ENCODE measurements around the gene IKBKE. TPM values are rescaled to one million over a fixed set of nuclear protein-coding genes. Genes with fewer than 3 reads are reported as not detected.

IKBKE gene
- polyA plus RNA-seq, 1 donor (not counting 4 experiments of a cell fraction or from before 2014, with no cell fraction given): 8.9 TPM

- H3K4me3 ChIP-seq (ENCODE audit: control insufficient read depth in 2 of 3, extremely low read depth in 1 of 3, insufficient read depth in 2 of 3, low read depth in 1 of 3, low read length in 3 of 3): no peak overlapping the region
- FAIRE-seq: no peak
- no peaks in the 10 kb centered on the region for H3K27me3 ChIP-seq (ENCODE audit: control insufficient read depth, extremely low read depth, insufficient read depth, low read length)
- H3K4me2 ChIP-seq (ENCODE audit: control insufficient read depth, extremely low read depth, insufficient read depth, low read depth, low read length): no peak overlapping the region
- peaks cover 2 to 21% of the 10 kb centered on the region in 2 experiments for H3K36me3 ChIP-seq (ENCODE audit: control insufficient read depth in 2 of 2, extremely low read depth in 1 of 2, insufficient read depth in 2 of 2, low read length in 2 of 2)
- H3K9ac ChIP-seq (ENCODE audit: control insufficient read depth, extremely low read depth, insufficient read depth, low read length): no peak overlapping the region
- no peaks in the 10 kb centered on the region for H3K9me1 ChIP-seq (ENCODE audit: control insufficient read depth, extremely low read depth, insufficient read depth, low read length)
- dilution Hi-C loops (cut with MboI; ENCODE audit: extremely low pct_ligation_motif_present, low sequenced_read_pairs): no loop called here
- no peaks in the 10 kb centered on the region for H3K4me1 ChIP-seq (ENCODE audit: control insufficient read depth, extremely low read depth, insufficient read depth, low read length)
- TF ChIP-seq, protein P1, sequence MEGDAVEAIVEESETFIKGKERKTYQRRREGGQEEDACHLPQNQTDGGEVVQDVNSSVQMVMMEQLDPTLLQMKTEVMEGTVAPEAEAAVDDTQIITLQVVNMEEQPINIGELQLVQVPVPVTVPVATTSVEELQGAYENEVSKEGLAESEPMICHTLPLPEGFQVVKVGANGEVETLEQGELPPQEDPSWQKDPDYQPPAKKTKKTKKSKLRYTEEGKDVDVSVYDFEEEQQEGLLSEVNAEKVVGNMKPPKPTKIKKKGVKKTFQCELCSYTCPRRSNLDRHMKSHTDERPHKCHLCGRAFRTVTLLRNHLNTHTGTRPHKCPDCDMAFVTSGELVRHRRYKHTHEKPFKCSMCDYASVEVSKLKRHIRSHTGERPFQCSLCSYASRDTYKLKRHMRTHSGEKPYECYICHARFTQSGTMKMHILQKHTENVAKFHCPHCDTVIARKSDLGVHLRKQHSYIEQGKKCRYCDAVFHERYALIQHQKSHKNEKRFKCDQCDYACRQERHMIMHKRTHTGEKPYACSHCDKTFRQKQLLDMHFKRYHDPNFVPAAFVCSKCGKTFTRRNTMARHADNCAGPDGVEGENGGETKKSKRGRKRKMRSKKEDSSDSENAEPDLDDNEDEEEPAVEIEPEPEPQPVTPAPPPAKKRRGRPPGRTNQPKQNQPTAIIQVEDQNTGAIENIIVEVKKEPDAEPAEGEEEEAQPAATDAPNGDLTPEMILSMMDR (optimal IDR thresholded peaks at IDR 0.05 in 1 of 3, IDR thresholded peaks at IDR 0.05 in 1 of 3, conservative IDR thresholded peaks at IDR 0.05 in 1 of 3; ENCODE audit: extremely low read depth in 1 of 3, insufficient read depth in 2 of 3, low read length in 3 of 3): no peak
- no peak for TF ChIP-seq EZH2 (IDR thresholded peaks at IDR 0.05; ENCODE audit: low read length)
- H3K9me3 ChIP-seq (ENCODE audit: control insufficient read depth, low read depth, low read length): no peaks in the 10 kb centered on the region
- no peaks in the 10 kb centered on the region for H4K20me1 ChIP-seq (ENCODE audit: control insufficient read depth, extremely low read depth, insufficient read depth, low read length)
- no peak overlapping the region for H2AFZ ChIP-seq (ENCODE audit: control insufficient read depth, low read length)
- no peak overlapping the region for H3K27ac ChIP-seq (ENCODE audit: control insufficient read depth, insufficient read depth, low read length)
- no peaks in the 10 kb centered on the region for H3K79me2 ChIP-seq (ENCODE audit: control insufficient read depth, insufficient read depth, low read length)
- no peak for DNase-seq (ENCODE audit: low read depth, low spot score)
Measured at GRCh38 chr1:206491616-206492015, 21.3 kb downstream of the IKBKE start.

DNA sequence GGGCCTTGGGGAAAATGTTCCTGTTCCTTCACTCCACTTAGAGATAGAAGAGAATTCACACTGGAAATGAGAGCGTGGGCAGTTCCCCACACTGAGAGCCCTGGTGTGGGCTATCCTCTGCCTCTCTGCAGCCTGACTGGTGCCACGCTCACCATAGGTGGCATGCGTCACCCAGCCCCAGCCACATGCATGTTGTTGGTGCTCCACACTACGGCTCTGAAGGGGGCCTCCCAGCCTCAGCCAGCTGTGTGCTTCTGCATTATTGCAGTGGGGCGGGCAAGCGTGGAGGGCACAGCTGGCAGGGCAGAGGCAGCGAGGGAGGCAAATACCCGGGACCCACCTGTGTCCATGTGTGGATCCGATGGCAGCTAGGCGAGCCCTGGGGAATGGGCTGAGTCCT lies 22.3 kb downstream of the IKBKE start:
- FAIRE-seq (no peak), DNase-seq (ENCODE audit: low read depth, low spot score) (no peak)
- TF ChIP-seq, protein P1 (optimal IDR thresholded peaks at IDR 0.05 in 1 of 3, IDR thresholded peaks at IDR 0.05 in 1 of 3, conservative IDR thresholded peaks at IDR 0.05 in 1 of 3; ENCODE audit: extremely low read depth in 1 of 3, insufficient read depth in 2 of 3, low read length in 3 of 3): no peak
- no peak for TF ChIP-seq EZH2 (IDR thresholded peaks at IDR 0.05; ENCODE audit: low read length)
- Histone ChIP-seq H3K9ac (ENCODE audit: control insufficient read depth, extremely low read depth, insufficient read depth, low read length) (no peak overlapping the region), H3K36me3 (ENCODE audit: control insufficient read depth in 2 of 2, extremely low read depth in 1 of 2, insufficient read depth in 2 of 2, low read length in 2 of 2) (peaks cover 5 to 24% of the 10 kb centered on the region in 2 experiments), H3K4me3 (ENCODE audit: control insufficient read depth in 2 of 3, extremely low read depth in 1 of 3, insufficient read depth in 2 of 3, low read depth in 1 of 3, low read length in 3 of 3) (no peak overlapping the region), H3K4me1 (ENCODE audit: control insufficient read depth, extremely low read depth, insufficient read depth, low read length) (no peaks in the 10 kb centered on the region), H3K9me3 (ENCODE audit: control insufficient read depth, low read depth, low read length) (no peaks in the 10 kb centered on the region), H3K79me2 (ENCODE audit: control insufficient read depth, insufficient read depth, low read length) (no peaks in the 10 kb centered on the region), H3K27me3 (ENCODE audit: control insufficient read depth, extremely low read depth, insufficient read depth, low read length) (no peaks in the 10 kb centered on the region), H3K27ac (ENCODE audit: control insufficient read depth, insufficient read depth, low read length) (no peak overlapping the region), H2AFZ (ENCODE audit: control insufficient read depth, low read length) (no peak overlapping the region), H4K20me1 (ENCODE audit: control insufficient read depth, extremely low read depth, insufficient read depth, low read length) (no peaks in the 10 kb centered on the region), H3K4me2 (ENCODE audit: control insufficient read depth, extremely low read depth, insufficient read depth, low read depth, low read length) (no peak overlapping the region), H3K9me1 (ENCODE audit: control insufficient read depth, extremely low read depth, insufficient read depth, low read length) (no peaks in the 10 kb centered on the region)
- dilution Hi-C loops (cut with MboI; ENCODE audit: extremely low pct_ligation_motif_present, low sequenced_read_pairs): no loop called here

Measured in keratinocyte (primary cell).